Measurements from ENCODE around the gene FOSL2. TPM values are rescaled to one million over a fixed set of nuclear protein-coding genes. Genes with fewer than 3 reads are reported as not detected.

The FOSL2 gene
- polyA plus RNA-seq, 3 donors: 24.8 to 270 (median 28.6) TPM

GRCh38 chr2:28343971-28344715, 48.5 kb upstream of the FOSL2 start:
- intact Hi-C loops (cut with micrococcal nuclease): loop anchor here in 1 of 2 donors (5.0 kb wide), 1 partner anchor 33 kb away; no protein-coding TSS in a partner anchor
- Histone ChIP-seq H3K4me3 (replicated peaks in 1 of 3; ENCODE audit: low read depth in 2 of 3, low read length in 3 of 3) (no peak overlapping the region), H3K27me3 (ENCODE audit: control insufficient read depth in 2 of 2, insufficient read depth in 2 of 2, low read length in 2 of 2) (no peaks in the 10 kb centered on the region), H3K36me3 (replicated peaks in 1 of 2; ENCODE audit: control insufficient read depth in 1 of 2, insufficient read depth in 2 of 2, low read length in 2 of 2) (peaks cover 4 to 6% of the 10 kb centered on the region in 2 donors), H3K4me1 (ENCODE audit: control insufficient read depth in 1 of 2, insufficient read depth in 2 of 2, low read length in 2 of 2) (peaks cover 29 to 40% of the 10 kb centered on the region in 2 donors), H3K4me2 (replicated peaks; ENCODE audit: extremely low read depth, low read length, poor library complexity, severe bottlenecking) (no peak overlapping the region), H3K79me2 (ENCODE audit: insufficient read depth, low read length) (no peaks in the 10 kb centered on the region), H3K27ac (ENCODE audit: low read depth in 1 of 2, low read length in 2 of 2) (no peak overlapping the region), H3K9me3 (replicated peaks in 1 of 2; ENCODE audit: control insufficient read depth in 1 of 2, insufficient read depth in 1 of 2, low read length in 2 of 2) (no peaks in the 10 kb centered on the region), H4K20me1 (ENCODE audit: insufficient read depth, low read length) (no peaks in the 10 kb centered on the region), H2AFZ (ENCODE audit: insufficient read depth, low read depth, low read length, poor library complexity, severe bottlenecking) (no peak overlapping the region), H3K9ac (ENCODE audit: insufficient read depth, low read length, poor library complexity, severe bottlenecking) (no peak overlapping the region)
- peaks cover 30% of the 10 kb centered on the region for H3K4me1 Mint-ChIP-seq
- no peaks in the 10 kb centered on the region for H3K9me3 Mint-ChIP-seq
- peaks cover 4 to 5% (median 4%) of the 10 kb centered on the region in 3 donors for H3K27me3 Mint-ChIP-seq (ENCODE audit: low read depth in 3 of 3)
- H3K4me3 Mint-ChIP-seq: no peak overlapping the region
- peaks cover 5 to 7% of the 10 kb centered on the region in 2 donors for H3K36me3 Mint-ChIP-seq
- TF ChIP-seq CTCF (IDR thresholded peaks at IDR 0.05): no peak
- peak overlapping the region in 3 of 7 donors; percentile 3 to 18 (median 12) for H3K27ac Mint-ChIP-seq
- WGBS (ENCODE audit: insufficient coverage): 98% methylated on average over 11 of the region's 20 CpGs
- DNase-seq: no peak

- Mint-ChIP-seq H3K27me3 (ENCODE audit: low read depth in 3 of 3) (peaks cover 4 to 7% (median 4%) of the 10 kb centered on the region in 3 donors), H3K36me3 (peaks cover 0 to 2% of the 10 kb centered on the region in 2 donors), H3K4me3 (no peak overlapping the region), H3K4me1 (peaks cover 30% of the 10 kb centered on the region), H3K27ac (peak overlapping the region in 3 of 7 donors; percentile 3 to 52 (median 18)), H3K9me3 (no peaks in the 10 kb centered on the region)
- Histone ChIP-seq H3K9ac (ENCODE audit: insufficient read depth, low read length, poor library complexity, severe bottlenecking) (no peak overlapping the region), H3K27me3 (ENCODE audit: control insufficient read depth in 2 of 2, insufficient read depth in 2 of 2, low read length in 2 of 2) (no peaks in the 10 kb centered on the region), H3K79me2 (ENCODE audit: insufficient read depth, low read length) (no peaks in the 10 kb centered on the region), H4K20me1 (ENCODE audit: insufficient read depth, low read length) (no peaks in the 10 kb centered on the region), H2AFZ (ENCODE audit: insufficient read depth, low read depth, low read length, poor library complexity, severe bottlenecking) (no peak overlapping the region), H3K27ac (ENCODE audit: low read depth in 1 of 2, low read length in 2 of 2) (no peak overlapping the region), H3K4me3 (replicated peaks in 1 of 3; ENCODE audit: low read depth in 2 of 3, low read length in 3 of 3) (no peak overlapping the region), H3K9me3 (replicated peaks in 1 of 2; ENCODE audit: control insufficient read depth in 1 of 2, insufficient read depth in 1 of 2, low read length in 2 of 2) (no peaks in the 10 kb centered on the region), H3K4me2 (replicated peaks; ENCODE audit: extremely low read depth, low read length, poor library complexity, severe bottlenecking) (no peak overlapping the region), H3K36me3 (replicated peaks in 1 of 2; ENCODE audit: control insufficient read depth in 1 of 2, insufficient read depth in 2 of 2, low read length in 2 of 2) (no peaks in the 10 kb centered on the region), H3K4me1 (ENCODE audit: control insufficient read depth in 1 of 2, insufficient read depth in 2 of 2, low read length in 2 of 2) (peaks cover 29 to 40% of the 10 kb centered on the region in 2 donors)
- no peak for TF ChIP-seq CTCF (IDR thresholded peaks at IDR 0.05)
- DNase-seq: no peak
- intact Hi-C loops (cut with micrococcal nuclease): loop anchor here in 1 of 2 donors (5.0 kb wide), 1 partner anchor 32 kb away; no protein-coding TSS in a partner anchor
- WGBS (ENCODE audit: insufficient coverage): 93% methylated on average over 30 of the region's 30 CpGs
Observed at GRCh38 chr2:28344756-28345373, 47.8 kb upstream of the FOSL2 start.

Measured in CD14-positive monocyte (primary cell).